ENCODE measurements around the gene ABCF2. TPM values are rescaled to one million over a fixed set of nuclear protein-coding genes. Genes with fewer than 3 reads are reported as not detected.

The ABCF2 gene
- total and polyA plus RNA-seq, 10 of the 15 experiments (the other 5 are each of a cell fraction or from before 2014, with no cell fraction given) = 29.3 to 76.3 (median 57.1) TPM

DNA sequence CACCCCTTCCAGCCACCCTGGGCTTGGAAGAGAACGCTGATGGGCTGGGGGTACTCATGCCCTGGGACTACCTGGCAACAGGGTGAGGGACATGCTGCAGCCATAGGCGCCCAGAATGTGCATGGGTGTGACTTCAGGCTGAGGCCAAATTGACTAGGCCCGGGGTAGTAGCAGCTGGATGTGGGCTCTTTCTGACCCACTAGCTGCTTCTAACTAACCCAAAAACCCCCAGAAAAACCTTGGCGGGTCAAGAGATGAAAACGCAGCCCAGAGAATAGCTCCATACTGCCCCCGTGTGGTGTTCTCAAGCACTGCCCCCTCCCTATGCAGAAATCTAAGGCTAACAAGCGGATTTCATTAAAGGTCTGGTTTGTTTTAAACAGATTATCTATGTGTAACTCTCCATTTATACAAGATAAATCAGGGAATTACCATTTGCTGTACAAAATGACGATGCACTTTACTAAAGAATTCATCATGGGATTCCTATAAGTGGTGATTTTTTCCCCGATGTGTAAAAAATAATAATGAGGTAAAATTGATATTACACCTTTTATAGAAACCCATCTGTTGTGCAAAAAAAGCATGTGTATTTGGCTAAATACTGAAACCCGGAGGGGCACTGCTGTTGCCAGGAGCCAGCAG, 17.3 kb upstream of the ABCF2 start (continued):
- TF ChIP-seq, protein P1, sequence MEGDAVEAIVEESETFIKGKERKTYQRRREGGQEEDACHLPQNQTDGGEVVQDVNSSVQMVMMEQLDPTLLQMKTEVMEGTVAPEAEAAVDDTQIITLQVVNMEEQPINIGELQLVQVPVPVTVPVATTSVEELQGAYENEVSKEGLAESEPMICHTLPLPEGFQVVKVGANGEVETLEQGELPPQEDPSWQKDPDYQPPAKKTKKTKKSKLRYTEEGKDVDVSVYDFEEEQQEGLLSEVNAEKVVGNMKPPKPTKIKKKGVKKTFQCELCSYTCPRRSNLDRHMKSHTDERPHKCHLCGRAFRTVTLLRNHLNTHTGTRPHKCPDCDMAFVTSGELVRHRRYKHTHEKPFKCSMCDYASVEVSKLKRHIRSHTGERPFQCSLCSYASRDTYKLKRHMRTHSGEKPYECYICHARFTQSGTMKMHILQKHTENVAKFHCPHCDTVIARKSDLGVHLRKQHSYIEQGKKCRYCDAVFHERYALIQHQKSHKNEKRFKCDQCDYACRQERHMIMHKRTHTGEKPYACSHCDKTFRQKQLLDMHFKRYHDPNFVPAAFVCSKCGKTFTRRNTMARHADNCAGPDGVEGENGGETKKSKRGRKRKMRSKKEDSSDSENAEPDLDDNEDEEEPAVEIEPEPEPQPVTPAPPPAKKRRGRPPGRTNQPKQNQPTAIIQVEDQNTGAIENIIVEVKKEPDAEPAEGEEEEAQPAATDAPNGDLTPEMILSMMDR (IDR thresholded peaks at IDR 0.05 in 2 of 3, conservative IDR thresholded peaks at IDR 0.05 in 1 of 3; ENCODE audit: control insufficient read depth in 2 of 3, extremely low read depth in 1 of 3, insufficient read depth in 1 of 3, low read depth in 3 of 3, low read length in 3 of 3) = peak; percentile 65 to 92 (median 90)
- TF ChIP-seq ZNF384 (IDR thresholded peaks at IDR 0.05; ENCODE audit: borderline replicate concordance, low read depth, low read length) (no peak), BRCA1 (IDR thresholded peaks at IDR 0.05; ENCODE audit: low read depth, low read length) (no peak), NR2F1 (conservative IDR thresholded peaks at IDR 0.05) (0 out of 2 replicates have a peak, but pooled peaks have one; percentile 25), RAD21 (IDR thresholded peaks at IDR 0.05; ENCODE audit: insufficient read depth, low read depth, low read length) (peak; percentile 68)
- TF ChIP-seq, protein P2, sequence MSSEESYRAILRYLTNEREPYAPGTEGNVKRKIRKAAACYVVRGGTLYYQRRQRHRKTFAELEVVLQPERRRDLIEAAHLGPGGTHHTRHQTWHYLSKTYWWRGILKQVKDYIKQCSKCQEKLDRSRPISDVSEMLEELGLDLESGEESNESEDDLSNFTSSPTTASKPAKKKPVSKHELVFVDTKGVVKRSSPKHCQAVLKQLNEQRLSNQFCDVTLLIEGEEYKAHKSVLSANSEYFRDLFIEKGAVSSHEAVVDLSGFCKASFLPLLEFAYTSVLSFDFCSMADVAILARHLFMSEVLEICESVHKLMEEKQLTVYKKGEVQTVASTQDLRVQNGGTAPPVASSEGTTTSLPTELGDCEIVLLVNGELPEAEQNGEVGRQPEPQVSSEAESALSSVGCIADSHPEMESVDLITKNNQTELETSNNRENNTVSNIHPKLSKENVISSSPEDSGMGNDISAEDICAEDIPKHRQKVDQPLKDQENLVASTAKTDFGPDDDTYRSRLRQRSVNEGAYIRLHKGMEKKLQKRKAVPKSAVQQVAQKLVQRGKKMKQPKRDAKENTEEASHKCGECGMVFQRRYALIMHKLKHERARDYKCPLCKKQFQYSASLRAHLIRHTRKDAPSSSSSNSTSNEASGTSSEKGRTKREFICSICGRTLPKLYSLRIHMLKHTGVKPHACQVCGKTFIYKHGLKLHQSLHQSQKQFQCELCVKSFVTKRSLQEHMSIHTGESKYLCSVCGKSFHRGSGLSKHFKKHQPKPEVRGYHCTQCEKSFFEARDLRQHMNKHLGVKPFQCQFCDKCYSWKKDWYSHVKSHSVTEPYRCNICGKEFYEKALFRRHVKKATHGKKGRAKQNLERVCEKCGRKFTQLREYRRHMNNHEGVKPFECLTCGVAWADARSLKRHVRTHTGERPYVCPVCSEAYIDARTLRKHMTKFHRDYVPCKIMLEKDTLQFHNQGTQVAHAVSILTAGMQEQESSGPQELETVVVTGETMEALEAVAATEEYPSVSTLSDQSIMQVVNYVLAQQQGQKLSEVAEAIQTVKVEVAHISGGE (CRISPR knock-in tag; IDR thresholded peaks at IDR 0.05) = no peak
- TF ChIP-seq, protein P3, sequence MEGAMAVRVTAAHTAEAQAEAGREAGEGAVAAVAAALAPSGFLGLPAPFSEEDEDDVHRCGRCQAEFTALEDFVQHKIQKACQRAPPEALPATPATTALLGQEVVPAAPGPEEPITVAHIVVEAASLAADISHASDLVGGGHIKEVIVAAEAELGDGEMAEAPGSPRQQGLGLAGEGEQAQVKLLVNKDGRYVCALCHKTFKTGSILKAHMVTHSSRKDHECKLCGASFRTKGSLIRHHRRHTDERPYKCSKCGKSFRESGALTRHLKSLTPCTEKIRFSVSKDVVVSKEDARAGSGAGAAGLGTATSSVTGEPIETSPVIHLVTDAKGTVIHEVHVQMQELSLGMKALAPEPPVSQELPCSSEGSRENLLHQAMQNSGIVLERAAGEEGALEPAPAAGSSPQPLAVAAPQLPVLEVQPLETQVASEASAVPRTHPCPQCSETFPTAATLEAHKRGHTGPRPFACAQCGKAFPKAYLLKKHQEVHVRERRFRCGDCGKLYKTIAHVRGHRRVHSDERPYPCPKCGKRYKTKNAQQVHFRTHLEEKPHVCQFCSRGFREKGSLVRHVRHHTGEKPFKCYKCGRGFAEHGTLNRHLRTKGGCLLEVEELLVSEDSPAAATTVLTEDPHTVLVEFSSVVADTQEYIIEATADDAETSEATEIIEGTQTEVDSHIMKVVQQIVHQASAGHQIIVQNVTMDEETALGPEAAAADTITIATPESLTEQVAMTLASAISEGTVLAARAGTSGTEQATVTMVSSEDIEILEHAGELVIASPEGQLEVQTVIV (IDR thresholded peaks at IDR 0.05; ENCODE audit: borderline replicate concordance, partially characterized antibody) = no peak
